Endodermal cell (in vitro differentiated cells): Measurements from ENCODE around the gene ZNF827. TPM values are rescaled to one million over a fixed set of nuclear protein-coding genes. Genes with fewer than 3 reads are reported as not detected.
A peak's percentile ranks its signal among the peaks of the same experiment; 100 is the strongest.

Source experiments
- DNase-seq: peaks from one replicate; pipeline ENCODE4 v3.0.0-alpha.2; 2017
- H3K27ac ChIP-seq: 2 replicates; pipeline ENCODE4 v1.5.1; 2013; ENCODE audit warnings: mild to moderate bottlenecking, low read depth, low read length, moderate library complexity
- H3K27me3 ChIP-seq: 2 replicates; pipeline ENCODE4 v1.6.1; 2013; ENCODE audit warnings: mild to moderate bottlenecking, low read length, moderate library complexity; ENCODE audit not compliant: insufficient read depth, control insufficient read depth, poor library complexity, severe bottlenecking
- H3K36me3 ChIP-seq: 2 replicates; pipeline ENCODE4 v1.7.0; 2013; ENCODE audit warnings: mild to moderate bottlenecking, low read length, moderate library complexity; ENCODE audit not compliant: control insufficient read depth, insufficient read depth
- H3K4me1 ChIP-seq: one replicate; pipeline ENCODE4 v1.7.0; 2013; ENCODE audit warnings: low read length; ENCODE audit not compliant: control insufficient read depth, insufficient read depth
- H3K4me3 ChIP-seq: 2 replicates; pipeline ENCODE4 v1.5.1; 2013; ENCODE audit warnings: mild to moderate bottlenecking, low read length, moderate library complexity
- H3K9ac ChIP-seq: 2 replicates; pipeline ENCODE4 v1.6.1; 2013; ENCODE audit warnings: mild to moderate bottlenecking, low read length, moderate library complexity; ENCODE audit not compliant: poor library complexity, severe bottlenecking; ENCODE audit errors: extremely low read depth
- H3K9me3 ChIP-seq: 2 replicates; pipeline ENCODE4 v1.6.1; 2013; ENCODE audit warnings: mild to moderate bottlenecking, low read length, moderate library complexity; ENCODE audit not compliant: control insufficient read depth
- H3K27ac Mint-ChIP-seq: 2 replicates; pipeline ENCODE4 v1.8.0; 2020; ENCODE audit warnings: mixed read lengths
- H3K27me3 Mint-ChIP-seq: 2 replicates; pipeline ENCODE4 v1.8.0; 2021; ENCODE audit warnings: mild to moderate bottlenecking, mixed read lengths; ENCODE audit not compliant: insufficient read depth
- H3K36me3 Mint-ChIP-seq: 2 replicates; pipeline ENCODE4 v1.8.0; 2020; ENCODE audit warnings: low read depth, mixed read lengths
- H3K4me1 Mint-ChIP-seq: 2 replicates; pipeline ENCODE4 v1.8.0; 2020; ENCODE audit warnings: mixed read lengths
- H3K4me3 Mint-ChIP-seq: 2 replicates; pipeline ENCODE4 v1.8.0; 2020; ENCODE audit warnings: mild to moderate bottlenecking, moderate library complexity, mixed read lengths
- H3K9me3 Mint-ChIP-seq: 2 replicates; pipeline ENCODE4 v1.8.0; 2020; ENCODE audit warnings: mild to moderate bottlenecking, mixed read lengths
- WGBS, 2 experiments: methylation state at CpG; one replicate each; pipeline versions ENCODE4 v1.1.5 to v1.1.7; 2013; ENCODE audit warnings: missing lambda C conversion rate in 2 of 2, mixed read lengths in 1 of 2; ENCODE audit not compliant: insufficient coverage in 1 of 2, insufficient read length in 1 of 2; 5-methylcytosine and 5-hydroxymethylcytosine counted together
- total RNA-seq, 2 donors: library from RNA; stranded (reverse); fragmentation: NEBNext Ultra II Directional in 1 of 2; extraction: Animal tissue kit (Norgen Biotek cat#: 25700) in 1 of 2; gene quantifications; 2 replicates in 1 of 2; 3 replicates in 1 of 2; pipeline ENCODE4 v1.2.1, GENCODE V29; 2021
- TF ChIP-seq, protein P1 (sequence below): fragments of 200-600 bp; sonication (generic); conservative IDR thresholded peaks from 2 replicates; pipeline ENCODE4 v1.5.0; 2021; ENCODE audit warnings: antibody characterized with exemption, mild to moderate bottlenecking

The ZNF827 gene
- total RNA-seq, 2 donors from 2014 or later = 33.0 to 34.9 TPM

DNA sequence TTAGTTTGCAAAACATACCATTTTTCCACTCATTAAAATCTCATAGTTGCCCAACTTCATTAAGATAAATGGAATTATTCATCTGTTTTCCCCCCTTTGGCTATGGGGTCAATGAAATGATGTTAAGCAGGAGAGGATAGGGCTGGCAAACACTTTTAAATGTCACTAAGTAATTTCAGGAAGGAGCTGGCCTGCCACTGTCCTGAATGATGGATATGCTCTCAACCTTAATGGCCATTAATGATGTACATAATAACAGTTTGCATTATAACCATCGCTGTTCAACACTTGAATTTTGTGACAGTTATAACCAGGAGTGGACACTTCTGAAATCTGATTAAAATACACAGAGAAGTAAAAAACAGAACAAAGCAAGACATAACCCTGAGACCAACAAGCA is 181.4 kb downstream of the ZNF827 start:
- no peak overlapping the region for H3K9ac ChIP-seq
- TF ChIP-seq, protein P1, sequence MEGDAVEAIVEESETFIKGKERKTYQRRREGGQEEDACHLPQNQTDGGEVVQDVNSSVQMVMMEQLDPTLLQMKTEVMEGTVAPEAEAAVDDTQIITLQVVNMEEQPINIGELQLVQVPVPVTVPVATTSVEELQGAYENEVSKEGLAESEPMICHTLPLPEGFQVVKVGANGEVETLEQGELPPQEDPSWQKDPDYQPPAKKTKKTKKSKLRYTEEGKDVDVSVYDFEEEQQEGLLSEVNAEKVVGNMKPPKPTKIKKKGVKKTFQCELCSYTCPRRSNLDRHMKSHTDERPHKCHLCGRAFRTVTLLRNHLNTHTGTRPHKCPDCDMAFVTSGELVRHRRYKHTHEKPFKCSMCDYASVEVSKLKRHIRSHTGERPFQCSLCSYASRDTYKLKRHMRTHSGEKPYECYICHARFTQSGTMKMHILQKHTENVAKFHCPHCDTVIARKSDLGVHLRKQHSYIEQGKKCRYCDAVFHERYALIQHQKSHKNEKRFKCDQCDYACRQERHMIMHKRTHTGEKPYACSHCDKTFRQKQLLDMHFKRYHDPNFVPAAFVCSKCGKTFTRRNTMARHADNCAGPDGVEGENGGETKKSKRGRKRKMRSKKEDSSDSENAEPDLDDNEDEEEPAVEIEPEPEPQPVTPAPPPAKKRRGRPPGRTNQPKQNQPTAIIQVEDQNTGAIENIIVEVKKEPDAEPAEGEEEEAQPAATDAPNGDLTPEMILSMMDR = no peak
- H3K9me3 Mint-ChIP-seq = no peaks in the 10 kb centered on the region
- H3K4me3 ChIP-seq = no peak overlapping the region
- no peaks in the 10 kb centered on the region for H3K4me1 ChIP-seq
- H3K27me3 Mint-ChIP-seq = no peaks in the 10 kb centered on the region
- H3K36me3 ChIP-seq = peaks cover 33% of the 10 kb centered on the region
- 80 to 100% methylated on average over 1 of the region's 1 CpG for WGBS, 2 experiments
- no peak overlapping the region for H3K4me3 Mint-ChIP-seq
- H3K27ac ChIP-seq = no peak overlapping the region
- no peak overlapping the region for H3K27ac Mint-ChIP-seq
- peaks cover under 1% of the 10 kb centered on the region for H3K4me1 Mint-ChIP-seq
- no peaks in the 10 kb centered on the region for H3K27me3 ChIP-seq
- no peak for DNase-seq
- no peaks in the 10 kb centered on the region for H3K9me3 ChIP-seq
- H3K36me3 Mint-ChIP-seq = peaks cover 24% of the 10 kb centered on the region

DNA sequence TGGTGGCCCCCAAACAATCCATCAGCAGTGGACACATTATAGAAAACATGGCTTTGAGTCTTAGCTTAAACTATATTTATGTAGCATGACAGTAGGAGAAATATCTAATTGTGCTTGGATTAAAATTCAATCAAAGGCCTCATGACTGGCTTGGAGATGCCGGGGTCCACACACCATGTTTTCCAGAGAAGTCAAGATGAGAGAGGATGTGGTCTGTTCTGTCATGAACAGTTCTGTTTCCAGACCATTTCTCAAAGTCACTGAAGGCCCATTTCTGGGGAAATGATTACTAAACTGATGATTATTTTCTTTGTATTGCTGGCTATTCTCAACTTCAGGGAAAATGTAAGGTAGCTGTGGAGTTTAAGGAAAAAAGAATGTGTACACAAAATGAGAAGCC is 182.4 kb downstream of the ZNF827 start:
- no peak overlapping the region for H3K27ac ChIP-seq
- H3K27ac Mint-ChIP-seq = peak overlapping the region; percentile 27

DNA sequence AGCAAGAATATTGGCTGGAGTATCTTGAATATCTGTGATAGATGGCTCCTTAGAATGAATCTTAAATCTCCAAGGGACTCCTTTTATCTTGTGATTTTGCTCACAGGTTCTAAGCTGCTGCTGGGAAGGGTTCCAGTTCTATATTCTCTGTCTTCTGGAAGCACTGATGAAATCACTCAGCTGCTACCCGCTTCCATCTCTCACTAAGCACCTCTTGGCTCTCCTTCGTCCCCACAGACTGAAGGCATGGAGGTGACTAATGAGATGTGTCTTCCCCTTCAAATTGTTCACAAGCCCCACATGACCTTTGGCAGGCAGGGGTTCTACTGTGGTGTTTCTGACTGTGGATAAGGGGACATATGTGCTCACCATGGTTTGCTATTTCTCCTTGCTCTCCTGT is 182.8 kb downstream of the ZNF827 start:
- H3K9me3 ChIP-seq = no peaks in the 10 kb centered on the region
- H3K27me3 Mint-ChIP-seq = no peaks in the 10 kb centered on the region
- TF ChIP-seq, protein P1 = no peak
- H3K36me3 Mint-ChIP-seq = peaks cover 16% of the 10 kb centered on the region
- no peak overlapping the region for H3K9ac ChIP-seq
- WGBS, 2 experiments = 93% methylated on average over 2 of the region's 2 CpGs; no CpG with 5 or more reads in 1 of the 2 experiments
- H3K4me1 Mint-ChIP-seq = peaks cover 6% of the 10 kb centered on the region
- H3K36me3 ChIP-seq = peaks cover 24% of the 10 kb centered on the region
- H3K9me3 Mint-ChIP-seq = no peaks in the 10 kb centered on the region
- H3K4me3 ChIP-seq = no peak overlapping the region
- DNase-seq = no peak
- no peak overlapping the region for H3K27ac Mint-ChIP-seq
- no peak overlapping the region for H3K4me3 Mint-ChIP-seq
- H3K27me3 ChIP-seq = no peaks in the 10 kb centered on the region
- H3K4me1 ChIP-seq = peaks cover 5% of the 10 kb centered on the region
- no peak overlapping the region for H3K27ac ChIP-seq

More for the DNA sequence above, 182.4 kb downstream of the ZNF827 start:
- WGBS, 2 experiments = 98 to 100% methylated on average over 1 of the region's 1 CpG
- no peaks in the 10 kb centered on the region for H3K27me3 Mint-ChIP-seq
- H3K4me1 ChIP-seq = peaks cover 5% of the 10 kb centered on the region
- H3K36me3 Mint-ChIP-seq = peaks cover 19% of the 10 kb centered on the region
- DNase-seq = no peak
- no peaks in the 10 kb centered on the region for H3K27me3 ChIP-seq
- no peak overlapping the region for H3K4me3 ChIP-seq
- no peaks in the 10 kb centered on the region for H3K9me3 Mint-ChIP-seq
- no peaks in the 10 kb centered on the region for H3K9me3 ChIP-seq
- H3K4me1 Mint-ChIP-seq = peaks cover 6% of the 10 kb centered on the region
- no peak overlapping the region for H3K9ac ChIP-seq
- no peak overlapping the region for H3K4me3 Mint-ChIP-seq
- H3K36me3 ChIP-seq = peaks cover 28% of the 10 kb centered on the region
- TF ChIP-seq, protein P1 = no peak
